Daoy (cell line): ENCODE results near the gene CAGE1. TPM values are rescaled to one million over a fixed set of nuclear protein-coding genes. Genes with fewer than 3 reads are reported as not detected.

Experiments
- DNase-seq: peaks from one replicate; pipeline ENCODE4 v3.0.0-alpha.2; 2015; ENCODE audit warnings: low read depth
- total RNA-seq: library from RNA; depleted of rRNA; stranded (reverse); fragments of >200 nt; shearing (Covaris generic); gene quantifications from 2 replicates; pipeline ENCODE4 v1.2.3, GENCODE V29; 2014; rRNA removed

The CAGE1 gene
- total RNA-seq, 1 experiment from 2014 or later = 0.11 TPM

- no peak for DNase-seq
These were observed 77.5 kb downstream of the CAGE1 start for GRCh38 chr6:7311917-7312615.

GRCh38 chr6:7311176-7311575 is 78.4 kb downstream of the CAGE1 start:
- DNase-seq = no peak

GRCh38 chr6:7309050-7309449 is 80.5 kb downstream of the CAGE1 start:
- no peak for DNase-seq

GRCh38 chr6:7307533-7307932 is 82.0 kb downstream of the CAGE1 start:
- no peak for DNase-seq

DNA sequence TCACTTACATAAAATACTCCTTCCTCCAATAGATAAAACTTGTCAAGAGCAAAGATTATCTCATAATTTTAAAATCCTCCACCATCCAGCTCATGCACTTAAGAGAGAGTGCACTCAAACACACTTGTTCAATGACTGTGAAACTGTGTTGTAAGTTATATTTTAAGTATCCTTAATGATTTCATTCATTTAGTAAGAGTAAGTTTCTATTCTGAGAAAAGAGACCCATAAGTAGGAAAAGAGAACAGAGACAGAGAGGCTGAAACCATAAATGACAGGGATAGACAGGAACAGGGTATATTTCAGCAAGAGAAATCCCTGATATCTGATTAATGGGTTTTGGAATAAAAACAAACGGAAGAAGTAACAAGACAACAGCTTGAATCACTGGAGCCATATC is 84.7 kb downstream of the CAGE1 start:
- DNase-seq = no peak

DNA sequence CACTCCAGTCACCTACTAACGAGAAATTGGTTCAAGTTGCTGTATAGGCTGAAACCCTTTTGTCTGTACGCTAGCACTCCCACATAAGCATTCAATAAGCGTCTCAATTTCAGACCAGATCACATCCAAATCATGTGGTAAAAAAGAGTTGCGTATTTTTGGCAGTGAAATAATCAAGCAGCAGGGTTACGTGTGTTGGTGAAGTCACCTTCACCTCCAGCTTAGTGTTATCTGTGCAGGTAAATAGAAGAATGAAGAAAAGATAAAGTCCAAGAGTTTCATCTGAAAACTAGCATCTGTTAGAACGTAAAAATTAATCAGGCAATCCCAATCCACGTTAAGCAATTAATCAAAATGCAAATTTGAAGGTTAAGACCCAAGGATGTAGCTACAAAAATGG is 87.8 kb downstream of the CAGE1 start:
- no peak for DNase-seq

DNA sequence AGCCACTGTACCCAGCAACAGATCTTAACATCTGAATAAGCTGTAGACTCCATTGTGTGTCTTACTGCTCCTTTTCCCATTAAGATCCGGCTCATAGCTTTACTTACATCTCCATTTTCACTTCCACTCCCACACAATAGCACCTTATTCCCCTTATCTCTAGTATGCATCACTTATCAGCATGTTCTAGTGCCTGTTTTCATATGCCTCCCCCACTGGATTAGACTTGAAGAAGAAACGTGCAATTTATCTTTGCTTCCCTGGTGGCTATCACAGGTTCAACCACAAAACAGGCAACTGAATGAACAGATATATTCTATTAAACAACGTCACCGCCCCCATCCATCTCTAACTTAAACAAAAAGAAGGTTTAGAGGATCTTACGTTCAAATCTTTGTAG is 88.6 kb downstream of the CAGE1 start:
- no peak for DNase-seq

DNA sequence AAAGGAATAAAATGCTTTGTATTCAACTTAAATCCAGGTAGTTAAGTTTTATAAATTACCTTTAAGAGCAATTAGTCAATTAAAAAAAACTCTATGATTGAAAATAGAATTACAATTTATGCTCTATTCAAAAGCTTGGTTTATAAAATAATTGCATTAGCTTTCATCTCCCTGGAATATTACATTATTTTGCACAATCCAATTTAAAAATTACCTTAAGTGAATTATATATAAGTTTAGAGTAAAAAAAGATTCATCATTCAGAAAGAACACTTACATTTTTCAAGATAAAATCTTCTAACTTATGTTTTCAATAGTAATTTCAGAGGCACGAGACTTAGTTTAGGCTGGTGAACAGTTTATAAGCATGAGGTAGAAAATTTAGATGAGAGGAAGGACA is 91.4 kb downstream of the CAGE1 start:
- DNase-seq = no peak

- no peak for DNase-seq
These were observed 92.9 kb downstream of the CAGE1 start for GRCh38 chr6:7296602-7297001.

- no peak for DNase-seq
These were observed 93.6 kb downstream of the CAGE1 start for GRCh38 chr6:7295916-7296315.

DNA sequence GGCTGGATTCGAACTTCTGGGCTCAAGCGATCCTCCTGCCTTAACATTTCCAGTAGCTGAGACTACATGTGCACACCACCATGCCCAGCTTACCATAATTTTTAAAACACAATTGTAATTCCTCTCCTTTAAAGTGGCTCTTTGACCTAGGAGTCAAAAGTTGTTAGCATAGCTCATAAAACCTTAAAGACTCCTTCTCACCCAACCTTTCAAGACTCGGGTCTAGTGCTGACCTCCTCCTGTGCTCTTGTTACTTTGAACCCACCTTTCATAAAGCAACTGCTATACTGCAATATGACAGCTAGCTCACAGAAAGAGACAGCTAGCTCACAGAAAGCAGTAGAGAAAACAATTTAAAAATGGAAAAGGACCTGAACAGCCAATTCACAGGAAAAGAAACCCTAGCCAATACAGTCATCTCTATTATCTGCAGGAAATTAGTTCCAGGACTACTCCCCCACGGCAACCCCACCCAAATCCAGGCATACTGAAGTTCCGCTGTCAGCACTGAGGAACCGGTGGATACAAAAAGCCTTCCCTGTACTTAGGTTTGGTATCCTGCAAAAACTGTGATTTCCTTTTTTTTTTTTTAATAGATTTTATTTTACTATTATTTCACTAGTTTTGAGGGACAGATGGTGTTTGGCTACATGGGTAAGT is 96.8 kb downstream of the CAGE1 start:
- no peak for DNase-seq

- DNase-seq = no peak
These were observed 99.5 kb downstream of the CAGE1 start for GRCh38 chr6:7290079-7290478.

DNA sequence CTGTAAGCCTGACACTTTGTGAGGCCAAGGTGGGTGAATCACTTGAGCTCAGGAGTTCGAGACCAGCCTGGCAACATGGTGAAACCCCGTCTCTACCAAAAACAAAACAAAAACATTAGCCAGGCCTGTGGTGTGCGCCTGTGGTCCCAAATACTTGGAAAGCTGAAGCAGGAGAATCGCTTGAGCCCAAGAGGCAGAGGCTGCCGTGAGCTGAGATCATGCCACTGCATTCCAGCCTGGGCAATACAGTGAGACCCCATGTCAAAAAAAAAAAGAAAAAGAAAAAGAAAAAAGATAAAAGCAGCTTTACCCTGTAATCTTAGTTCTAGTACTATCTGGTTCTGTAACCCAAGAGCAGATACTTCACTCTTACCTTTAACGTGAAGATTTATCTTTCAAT is 104.1 kb downstream of the CAGE1 start:
- no peak for DNase-seq

DNA sequence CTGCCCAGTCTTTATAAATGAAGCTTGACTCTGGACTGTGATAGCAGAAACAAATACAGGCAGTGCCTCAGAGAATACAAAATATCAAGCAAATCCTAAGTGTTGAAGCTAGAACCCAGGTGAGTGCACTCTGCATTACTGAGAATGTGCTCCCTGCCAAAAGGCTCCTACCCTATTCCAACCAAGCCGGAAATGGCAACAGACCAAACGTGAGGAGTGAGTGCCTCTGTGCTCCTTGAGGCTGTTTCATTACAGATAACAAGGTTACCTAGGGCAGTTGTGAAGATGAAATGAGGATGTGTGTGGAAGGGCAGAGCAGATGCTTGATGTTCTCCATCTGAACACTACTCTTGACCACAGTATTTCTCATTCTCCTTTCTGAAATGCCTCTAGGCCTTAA is 105.9 kb downstream of the CAGE1 start:
- no peak for DNase-seq

DNA sequence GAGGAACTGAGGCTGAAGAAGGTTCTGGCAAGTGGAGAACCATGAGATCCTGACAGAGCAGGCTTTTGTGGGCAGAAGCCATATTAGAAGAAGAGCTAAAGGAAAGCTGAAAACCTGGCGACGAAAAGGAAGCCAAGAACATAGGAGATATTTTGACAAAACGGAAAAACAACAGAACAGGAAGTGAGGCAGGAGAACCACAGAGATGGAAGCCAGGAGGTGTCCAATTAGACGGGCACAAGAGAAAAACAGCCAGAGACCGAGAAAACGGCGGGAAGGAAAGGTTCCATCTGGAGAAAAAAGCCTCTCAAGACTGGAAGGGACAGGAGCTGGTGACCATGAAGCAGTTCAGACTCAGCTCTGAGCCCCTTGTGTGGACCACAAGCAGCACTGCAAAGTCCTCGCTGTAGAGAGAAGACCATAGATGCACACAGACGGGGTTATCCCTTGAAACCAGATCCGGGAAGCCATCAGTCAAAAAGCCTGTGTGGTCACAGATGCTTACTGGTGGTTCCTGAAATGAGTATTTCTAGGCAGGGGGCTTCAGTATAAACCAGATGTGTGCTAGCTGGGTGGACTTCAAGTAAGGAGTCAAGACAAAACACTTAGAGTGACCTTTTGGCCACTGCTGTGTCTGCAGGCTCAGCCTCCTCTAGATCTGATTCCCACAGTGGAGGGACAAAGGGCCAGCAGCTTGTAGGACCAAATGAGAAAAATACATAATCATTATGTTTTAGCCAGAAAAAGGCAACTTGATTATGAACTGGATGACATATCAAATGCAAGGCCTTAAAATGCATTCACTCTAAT is 107.2 kb downstream of the CAGE1 start:
- no peak for DNase-seq

Other genes starting within 250 kb of the CAGE1 start
- gene SSR1, start 76.5 kb downstream of the CAGE1 start, total RNA-seq = 154 and 200 TPM in 2 replicates
- gene RIOK1, start 66 bp upstream of the CAGE1 start, total RNA-seq = 37.9 and 48.8 TPM in 2 replicates
- gene DSP, start 151.9 kb upstream of the CAGE1 start, total RNA-seq = 62.7 and 67.4 TPM in 2 replicates
- 15.5 and 15.9 TPM in 2 replicates for gene SNRNP48, start 200.5 kb upstream of the CAGE1 start, total RNA-seq